ENCODE measurements around the gene SAYSD1. TPM values are rescaled to one million over a fixed set of nuclear protein-coding genes. Genes with fewer than 3 reads are reported as not detected.

SAYSD1 gene
- total RNA-seq (10 to 100 TPM in 2 of 5 donors, 1 to 10 TPM in 3; 1.2 to 24.8 (median 4.9) TPM), polyA plus RNA-seq (1 to 10 TPM; 6.6 to 9.9 (median 8.9) TPM)
- long read RNA-seq, donor 1, partial matches to known transcripts = 0 of 4 reads
- long read RNA-seq, donor 1, other reads (novel, unspliced or antisense) = 0 of 4 reads
- long read RNA-seq, donor 2, transcript SAYSD1-201 (2 exons, 2,020 nt) = major isoform, 6 of 7 reads
- long read RNA-seq, donor 2, partial matches to known transcripts = 0 of 7 reads
- long read RNA-seq, donor 2, other reads (novel, unspliced or antisense) = 0 of 7 reads
- long read RNA-seq, donor 3, partial matches to known transcripts = 0 of 6 reads
- long read RNA-seq, donor 3, other reads (novel, unspliced or antisense) = 0 of 6 reads
- long read RNA-seq, donor 4, partial matches to known transcripts = 0 of 2 reads
- long read RNA-seq, donor 4, other reads (novel, unspliced or antisense) = 0 of 2 reads
- long read RNA-seq, donor 5, transcript SAYSD1-201 (2 exons, 2,020 nt) = major isoform, 6 of 10 reads
- long read RNA-seq, donor 5, partial matches to known transcripts = 0 of 10 reads
- long read RNA-seq, donor 5, other reads (novel, unspliced or antisense) = 0 of 10 reads
- long read RNA-seq, donor 6, transcript SAYSD1-201 (2 exons, 2,020 nt) = major isoform, 13 of 17 reads
- long read RNA-seq, donor 6, partial matches to known transcripts = 0 of 17 reads
- long read RNA-seq, donor 6, other reads (novel, unspliced or antisense) = 0 of 17 reads
- long read RNA-seq, donor 7, transcript SAYSD1-201 (2 exons, 2,020 nt) = major isoform, 7 of 19 reads
- long read RNA-seq, donor 7, partial matches to known transcripts = 10 of 19 reads
- long read RNA-seq, donor 7, other reads (novel, unspliced or antisense) = 0 of 19 reads
- long read RNA-seq, donor 8, partial matches to known transcripts = 0 of 3 reads
- long read RNA-seq, donor 8, other reads (novel, unspliced or antisense) = 0 of 3 reads
- long read RNA-seq, donor 9, transcript SAYSD1-201 (2 exons, 2,020 nt) = major isoform, 6 of 7 reads
- long read RNA-seq, donor 9, partial matches to known transcripts = 0 of 7 reads
- long read RNA-seq, donor 9, other reads (novel, unspliced or antisense) = 0 of 7 reads
- long read RNA-seq, donor 10, partial matches to known transcripts = 0 of 2 reads
- long read RNA-seq, donor 10, other reads (novel, unspliced or antisense) = 0 of 2 reads

DNA sequence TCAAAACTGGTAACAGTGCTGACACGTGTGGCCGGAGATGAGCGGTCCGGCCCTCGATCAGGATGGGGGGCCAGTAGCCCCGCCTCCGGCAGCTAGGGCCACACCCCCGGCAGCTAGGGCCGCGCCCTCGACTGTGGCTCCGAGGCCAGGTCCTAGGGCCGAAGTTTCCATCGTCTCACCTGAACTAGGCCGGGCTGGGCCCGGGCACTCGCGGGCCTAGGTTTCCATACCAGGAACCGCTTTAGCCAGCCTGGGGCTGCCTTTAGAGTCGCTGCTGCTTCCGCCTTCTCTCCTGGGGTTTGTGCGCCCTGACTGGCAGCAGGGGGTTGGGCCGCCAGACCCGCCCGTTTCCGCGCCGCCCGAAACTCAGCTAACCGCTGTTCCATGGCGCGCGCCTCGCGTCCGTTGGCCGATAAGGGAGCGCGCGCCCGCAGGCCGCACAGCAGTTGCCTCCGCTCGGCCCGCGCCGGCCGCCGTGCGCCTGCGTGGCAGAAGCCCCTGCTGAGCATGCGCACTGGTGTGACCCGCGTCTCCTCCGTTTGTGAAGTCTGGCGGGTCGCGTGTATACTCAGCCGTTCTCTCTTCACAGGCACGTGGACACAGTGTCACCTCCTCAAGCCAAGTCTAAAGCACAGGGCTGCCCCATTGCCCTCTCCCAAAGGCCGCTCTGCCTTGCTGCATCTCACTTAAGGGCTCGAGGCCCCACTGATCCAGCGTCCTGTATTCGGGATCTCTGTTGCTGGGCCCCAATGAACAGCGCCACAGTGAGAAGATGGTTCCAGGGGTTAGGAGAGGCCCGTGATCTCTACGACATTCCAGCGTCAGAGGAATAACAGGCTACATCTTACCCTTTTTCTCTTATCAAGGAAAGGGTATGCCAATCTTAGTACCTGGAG lies at the start of gene SAYSD1:
TSS of gene SAYSD1 (minus strand) at position 483 of the 896 bp plus-strand sequence. CDS start at position 386, 97 bp downstream.
- Histone ChIP-seq H3K4me3 (peak within 1 kb of the TSS; percentile 56 to 77 (median 66)), H3K9me3 (no peaks in the 10 kb centered on the region), H3K36me3 (peaks cover 3 to 14% (median 6%) of the 10 kb centered on the region in 4 donors), H3K27ac (peak within 1 kb of the TSS; percentile 92 to 95 (median 94)), H3K4me1 (peaks cover 5 to 27% (median 20%) of the 10 kb centered on the region in 4 donors), H3K27me3 (no peaks in the 10 kb centered on the region)
- 1% methylated on average over 29 to 68 of the region's 68 CpGs for WGBS, 5 donors
- intact Hi-C loops (cut with DNase I; ENCODE audit: low total_unique reads) = no loop called here
- peak; percentile 95 to 98 for DNase-seq
- TF ChIP-seq, protein P1, sequence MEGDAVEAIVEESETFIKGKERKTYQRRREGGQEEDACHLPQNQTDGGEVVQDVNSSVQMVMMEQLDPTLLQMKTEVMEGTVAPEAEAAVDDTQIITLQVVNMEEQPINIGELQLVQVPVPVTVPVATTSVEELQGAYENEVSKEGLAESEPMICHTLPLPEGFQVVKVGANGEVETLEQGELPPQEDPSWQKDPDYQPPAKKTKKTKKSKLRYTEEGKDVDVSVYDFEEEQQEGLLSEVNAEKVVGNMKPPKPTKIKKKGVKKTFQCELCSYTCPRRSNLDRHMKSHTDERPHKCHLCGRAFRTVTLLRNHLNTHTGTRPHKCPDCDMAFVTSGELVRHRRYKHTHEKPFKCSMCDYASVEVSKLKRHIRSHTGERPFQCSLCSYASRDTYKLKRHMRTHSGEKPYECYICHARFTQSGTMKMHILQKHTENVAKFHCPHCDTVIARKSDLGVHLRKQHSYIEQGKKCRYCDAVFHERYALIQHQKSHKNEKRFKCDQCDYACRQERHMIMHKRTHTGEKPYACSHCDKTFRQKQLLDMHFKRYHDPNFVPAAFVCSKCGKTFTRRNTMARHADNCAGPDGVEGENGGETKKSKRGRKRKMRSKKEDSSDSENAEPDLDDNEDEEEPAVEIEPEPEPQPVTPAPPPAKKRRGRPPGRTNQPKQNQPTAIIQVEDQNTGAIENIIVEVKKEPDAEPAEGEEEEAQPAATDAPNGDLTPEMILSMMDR (IDR thresholded peaks at IDR 0.05) = no peak
- TF ChIP-seq POLR2AphosphoS5 (IDR thresholded peaks at IDR 0.05) (peak; percentile 81 to 94 (median 83)), POLR2A (IDR thresholded peaks at IDR 0.05) (no peak)

GRCh38 chr6:39157511-39157910 lies 42.5 kb upstream of the SAYSD1 start:
- TF ChIP-seq POLR2AphosphoS5 (IDR thresholded peaks at IDR 0.05) (no peak), POLR2A (IDR thresholded peaks at IDR 0.05) (no peak), EP300 (IDR thresholded peaks at IDR 0.05) (no peak)
- TF ChIP-seq, protein P1 (IDR thresholded peaks at IDR 0.05) = no peak
- no peaks in the 10 kb centered on the region for H3K36me3 ChIP-seq
- H3K4me1 ChIP-seq = no peaks in the 10 kb centered on the region
- H3K4me3 ChIP-seq = no peak overlapping the region
- intact Hi-C loops (cut with DNase I; ENCODE audit: low total_unique reads) = no loop called here
- peaks cover 0 to 10% (median 4%) of the 10 kb centered on the region in 4 donors for H3K9me3 ChIP-seq
- H3K27ac ChIP-seq = no peak overlapping the region
- H3K27me3 ChIP-seq = no peaks in the 10 kb centered on the region
- no peak for DNase-seq
- WGBS, 5 donors = 66 to 75% (median 70%) methylated on average over 3 of the region's 3 CpGs

GRCh38 chr6:39156801-39157200 lies 41.8 kb upstream of the SAYSD1 start:
- WGBS, 5 donors = 62 to 73% (median 69%) methylated on average over 3 of the region's 3 CpGs

More at GRCh38 chr6:39156801-39157200, 41.8 kb upstream of the SAYSD1 start:
- Histone ChIP-seq H3K4me3 (no peak overlapping the region), H3K27ac (no peak overlapping the region), H3K9me3 (peaks cover 0 to 10% (median 4%) of the 10 kb centered on the region in 4 donors), H3K27me3 (peaks cover 0 to 3% (median 0%) of the 10 kb centered on the region in 3 donors), H3K4me1 (no peaks in the 10 kb centered on the region), H3K36me3 (no peaks in the 10 kb centered on the region)
- DNase-seq = no peak
- TF ChIP-seq POLR2A (IDR thresholded peaks at IDR 0.05) (no peak), EP300 (IDR thresholded peaks at IDR 0.05) (no peak), POLR2AphosphoS5 (IDR thresholded peaks at IDR 0.05) (no peak)
- TF ChIP-seq, protein P1 (IDR thresholded peaks at IDR 0.05) = no peak
- intact Hi-C loops (cut with DNase I; ENCODE audit: low total_unique reads) = no loop called here

Data from stomach (tissue), 19 donors.